ENCODE measurements around the gene PNO1.
A peak's percentile ranks its signal among the peaks of the same experiment; 100 is the strongest.

PNO1 gene

GRCh38 chr2:68223419-68223818 is 65.7 kb downstream of the PNO1 start:
- peak overlapping the region in 1 of 2 donors; percentile 9 for H3K27ac ChIP-seq
- DNase-seq (ENCODE audit: low spot score), result no peak
- no peak overlapping the region for H3K4me3 ChIP-seq
- no peak for TF ChIP-seq CTCF (IDR thresholded peaks at IDR 0.05)

- DNase-seq (ENCODE audit: low spot score), result no peak
Observed at GRCh38 chr2:68225119-68225632, 67.5 kb downstream of the PNO1 start.

More at GRCh38 chr2:68225119-68225632, 67.5 kb downstream of the PNO1 start:
- peak overlapping the region; percentile 12 for H3K4me3 ChIP-seq
- H3K27ac ChIP-seq, result peak overlapping the region; percentile 12 to 43
- no peak for TF ChIP-seq CTCF (IDR thresholded peaks at IDR 0.05)
